Measurements from ENCODE around the gene PIMREG.
A peak's percentile ranks its signal among the peaks of the same experiment; 100 is the strongest.

PIMREG gene

DNA sequence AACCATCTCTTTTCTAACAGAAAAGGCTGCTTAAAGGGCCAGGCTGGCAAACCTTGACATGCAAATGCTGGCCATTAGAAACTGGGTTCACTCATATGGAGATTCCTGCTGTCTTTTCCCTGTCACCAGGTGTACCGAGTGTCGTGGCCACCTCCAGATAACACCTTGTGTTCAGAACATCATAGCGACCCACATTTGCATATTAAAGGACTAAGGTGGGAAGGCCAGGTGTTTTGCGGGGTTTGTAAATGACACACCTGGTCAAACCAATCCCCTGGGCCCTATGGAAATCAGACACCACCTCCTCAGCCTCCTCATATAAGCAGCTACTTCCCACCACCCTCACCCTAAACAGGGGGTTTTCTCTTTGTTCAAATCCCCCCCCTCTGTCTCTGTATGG lies 6.8 kb upstream of the PIMREG start:
- Histone ChIP-seq H3K9me3 (ENCODE audit: control insufficient read depth, low read length) (no peaks in the 10 kb centered on the region), H3K27me3 (replicated peaks; ENCODE audit: control insufficient read depth, insufficient read depth, low read length, poor library complexity, severe bottlenecking) (no peaks in the 10 kb centered on the region), H3K36me3 (ENCODE audit: control insufficient read depth, insufficient read depth, low read length) (no peaks in the 10 kb centered on the region), H3K4me1 (ENCODE audit: control insufficient read depth, insufficient read depth, low read length, poor library complexity, severe bottlenecking) (no peaks in the 10 kb centered on the region), H3K4me3 (ENCODE audit: insufficient read depth, low read depth, low read length, poor library complexity, severe bottlenecking) (no peak overlapping the region), H3K27ac (ENCODE audit: insufficient read depth, low read length, poor library complexity, severe bottlenecking) (no peak overlapping the region)
- no peak for DNase-seq

DNA sequence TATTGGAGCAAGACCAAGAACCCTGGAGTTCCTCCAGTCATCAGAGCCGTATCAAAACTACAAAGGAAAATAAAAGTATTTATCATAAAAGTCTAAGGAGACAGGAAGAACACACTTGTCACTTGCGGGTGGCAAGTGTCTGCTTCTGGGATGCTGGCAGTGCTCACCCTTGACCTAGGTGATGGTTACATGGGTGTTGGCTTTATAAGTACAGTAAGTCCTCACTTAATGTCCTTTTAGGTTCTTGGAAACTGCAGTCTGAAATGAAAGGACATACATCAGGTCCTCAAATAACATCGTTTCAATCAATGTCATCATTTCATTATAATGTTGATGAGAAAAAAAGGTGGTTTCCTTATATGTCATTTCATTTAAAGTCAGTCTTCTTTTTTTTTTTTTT lies 6.3 kb upstream of the PIMREG start:
- no peak for DNase-seq
- H3K36me3 ChIP-seq (ENCODE audit: control insufficient read depth, insufficient read depth, low read length) = no peaks in the 10 kb centered on the region
- no peak overlapping the region for H3K4me3 ChIP-seq (ENCODE audit: insufficient read depth, low read depth, low read length, poor library complexity, severe bottlenecking)
- H3K27me3 ChIP-seq (replicated peaks; ENCODE audit: control insufficient read depth, insufficient read depth, low read length, poor library complexity, severe bottlenecking) = no peaks in the 10 kb centered on the region
- H3K27ac ChIP-seq (ENCODE audit: insufficient read depth, low read length, poor library complexity, severe bottlenecking) = no peak overlapping the region
- H3K4me1 ChIP-seq (ENCODE audit: control insufficient read depth, insufficient read depth, low read length, poor library complexity, severe bottlenecking) = no peaks in the 10 kb centered on the region
- no peaks in the 10 kb centered on the region for H3K9me3 ChIP-seq (ENCODE audit: control insufficient read depth, low read length)

DNA sequence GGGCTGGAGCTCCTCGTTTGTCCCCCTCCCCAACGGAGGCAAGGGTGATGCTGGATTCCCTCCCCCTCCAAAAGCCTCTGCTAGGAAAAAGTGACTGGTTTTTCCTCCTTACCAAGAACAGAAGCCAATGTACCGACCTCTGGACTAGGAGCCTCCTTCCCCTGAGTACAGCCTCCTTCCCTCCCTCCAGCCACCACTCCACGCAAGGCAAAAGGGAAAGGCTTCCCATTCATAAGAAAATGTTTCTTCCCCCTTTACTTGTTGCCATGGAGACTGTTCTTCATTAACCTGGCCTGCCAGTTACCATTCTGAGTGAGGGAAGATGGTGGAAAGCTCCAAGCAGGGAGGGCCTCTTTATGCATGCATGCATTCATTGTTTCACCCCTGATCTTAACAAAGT lies 4.3 kb upstream of the PIMREG start:
- no peaks in the 10 kb centered on the region for H3K9me3 ChIP-seq (ENCODE audit: control insufficient read depth, low read length)
- H3K27me3 ChIP-seq (replicated peaks; ENCODE audit: control insufficient read depth, insufficient read depth, low read length, poor library complexity, severe bottlenecking) = no peaks in the 10 kb centered on the region
- H3K4me3 ChIP-seq (ENCODE audit: insufficient read depth, low read depth, low read length, poor library complexity, severe bottlenecking) = no peak overlapping the region
- DNase-seq = no peak
- no peaks in the 10 kb centered on the region for H3K36me3 ChIP-seq (ENCODE audit: control insufficient read depth, insufficient read depth, low read length)
- no peak overlapping the region for H3K27ac ChIP-seq (ENCODE audit: insufficient read depth, low read length, poor library complexity, severe bottlenecking)
- H3K4me1 ChIP-seq (ENCODE audit: control insufficient read depth, insufficient read depth, low read length, poor library complexity, severe bottlenecking) = peaks cover 13% of the 10 kb centered on the region

GRCh38 chr17:6442775-6443174 lies 1.5 kb upstream of the PIMREG start:
- Histone ChIP-seq H3K9me3 (ENCODE audit: control insufficient read depth, low read length) (no peaks in the 10 kb centered on the region), H3K36me3 (ENCODE audit: control insufficient read depth, insufficient read depth, low read length) (no peaks in the 10 kb centered on the region), H3K4me1 (ENCODE audit: control insufficient read depth, insufficient read depth, low read length, poor library complexity, severe bottlenecking) (peaks cover 13% of the 10 kb centered on the region), H3K4me3 (ENCODE audit: insufficient read depth, low read depth, low read length, poor library complexity, severe bottlenecking) (no peak overlapping the region), H3K27ac (ENCODE audit: insufficient read depth, low read length, poor library complexity, severe bottlenecking) (no peak overlapping the region), H3K27me3 (replicated peaks; ENCODE audit: control insufficient read depth, insufficient read depth, low read length, poor library complexity, severe bottlenecking) (no peaks in the 10 kb centered on the region)
- no peak for DNase-seq

DNA sequence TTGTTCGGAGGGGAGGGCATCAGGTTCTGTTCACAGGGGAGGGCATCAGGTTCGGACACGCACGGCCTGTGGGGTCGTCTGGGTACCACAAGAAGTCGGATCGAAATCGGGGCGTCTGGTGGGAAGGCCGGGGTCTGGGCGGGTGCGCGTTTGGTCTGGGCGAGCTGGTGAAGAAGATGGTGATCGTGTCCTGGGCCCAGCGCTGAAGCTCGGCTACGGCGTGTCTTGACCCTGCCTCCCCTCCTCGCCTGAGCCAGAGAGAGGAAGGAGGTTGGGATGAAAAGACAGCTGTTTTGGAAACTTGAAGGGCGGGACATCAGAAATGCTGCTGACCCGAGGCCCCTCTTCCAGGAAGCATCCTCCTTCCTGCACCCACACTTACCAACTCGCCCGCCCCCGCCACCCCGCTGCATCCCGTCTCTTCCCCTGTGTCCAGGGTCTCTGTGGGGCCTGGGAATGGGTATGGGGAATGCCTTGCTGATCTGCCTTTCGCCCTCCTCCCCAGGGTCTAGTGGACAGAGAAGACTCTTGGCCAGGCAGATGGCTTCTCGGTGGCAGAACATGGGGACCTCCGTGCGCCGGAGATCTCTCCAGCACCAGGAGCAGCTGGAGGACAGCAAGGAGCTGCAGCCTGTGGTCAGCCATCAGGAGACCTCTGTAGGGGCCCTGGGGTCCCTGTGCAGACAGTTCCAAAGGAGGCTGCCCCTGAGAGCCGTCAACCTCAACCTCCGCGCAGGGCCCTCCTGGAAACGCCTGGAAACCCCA lies 498 bp downstream of the PIMREG start:
- Histone ChIP-seq H3K27ac (ENCODE audit: insufficient read depth, low read length, poor library complexity, severe bottlenecking) (no peak overlapping the region), H3K36me3 (ENCODE audit: control insufficient read depth, insufficient read depth, low read length) (no peaks in the 10 kb centered on the region), H3K27me3 (replicated peaks; ENCODE audit: control insufficient read depth, insufficient read depth, low read length, poor library complexity, severe bottlenecking) (no peaks in the 10 kb centered on the region), H3K4me3 (ENCODE audit: insufficient read depth, low read depth, low read length, poor library complexity, severe bottlenecking) (peak overlapping the region; percentile 56), H3K4me1 (ENCODE audit: control insufficient read depth, insufficient read depth, low read length, poor library complexity, severe bottlenecking) (peaks cover 13% of the 10 kb centered on the region), H3K9me3 (ENCODE audit: control insufficient read depth, low read length) (no peaks in the 10 kb centered on the region)
- DNase-seq = no peak

GRCh38 chr17:6446516-6447100 lies 2.4 kb downstream of the PIMREG start:
- Histone ChIP-seq H3K27ac (ENCODE audit: insufficient read depth, low read length, poor library complexity, severe bottlenecking) (no peak overlapping the region), H3K4me1 (ENCODE audit: control insufficient read depth, insufficient read depth, low read length, poor library complexity, severe bottlenecking) (peaks cover 13% of the 10 kb centered on the region), H3K36me3 (ENCODE audit: control insufficient read depth, insufficient read depth, low read length) (no peaks in the 10 kb centered on the region), H3K9me3 (ENCODE audit: control insufficient read depth, low read length) (no peaks in the 10 kb centered on the region), H3K27me3 (replicated peaks; ENCODE audit: control insufficient read depth, insufficient read depth, low read length, poor library complexity, severe bottlenecking) (no peaks in the 10 kb centered on the region), H3K4me3 (ENCODE audit: insufficient read depth, low read depth, low read length, poor library complexity, severe bottlenecking) (no peak overlapping the region)
- DNase-seq = no peak

DNA sequence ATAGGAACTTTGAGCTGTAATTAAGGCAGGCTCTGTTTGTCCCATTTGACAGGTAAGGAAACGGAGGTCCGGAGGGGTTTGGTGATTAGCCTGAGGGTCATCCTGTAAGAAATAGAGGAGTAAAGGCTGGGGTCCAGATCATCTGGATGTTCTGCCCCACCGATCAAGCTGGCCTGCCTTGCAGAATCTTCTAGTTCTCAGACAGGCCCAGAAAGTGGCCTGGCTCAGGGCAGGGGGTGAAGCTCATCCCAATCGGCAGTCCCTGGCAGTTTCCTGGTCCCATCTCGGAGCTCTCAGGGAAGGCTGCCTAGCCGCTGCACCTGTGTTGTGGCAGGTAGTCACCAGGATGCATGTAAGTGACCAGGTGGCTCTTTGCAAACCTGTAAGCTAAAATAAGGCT lies 4.2 kb downstream of the PIMREG start:
- Histone ChIP-seq H3K4me1 (ENCODE audit: control insufficient read depth, insufficient read depth, low read length, poor library complexity, severe bottlenecking) (peaks cover 10% of the 10 kb centered on the region), H3K9me3 (ENCODE audit: control insufficient read depth, low read length) (no peaks in the 10 kb centered on the region), H3K27ac (ENCODE audit: insufficient read depth, low read length, poor library complexity, severe bottlenecking) (no peak overlapping the region), H3K27me3 (replicated peaks; ENCODE audit: control insufficient read depth, insufficient read depth, low read length, poor library complexity, severe bottlenecking) (no peaks in the 10 kb centered on the region), H3K36me3 (ENCODE audit: control insufficient read depth, insufficient read depth, low read length) (no peaks in the 10 kb centered on the region), H3K4me3 (ENCODE audit: insufficient read depth, low read depth, low read length, poor library complexity, severe bottlenecking) (no peak overlapping the region)
- no peak for DNase-seq

- H3K9me3 ChIP-seq (ENCODE audit: control insufficient read depth, low read length) = no peaks in the 10 kb centered on the region
- H3K27me3 ChIP-seq (replicated peaks; ENCODE audit: control insufficient read depth, insufficient read depth, low read length, poor library complexity, severe bottlenecking) = no peaks in the 10 kb centered on the region
- no peaks in the 10 kb centered on the region for H3K36me3 ChIP-seq (ENCODE audit: control insufficient read depth, insufficient read depth, low read length)
- DNase-seq = no peak
- peaks cover 4% of the 10 kb centered on the region for H3K4me1 ChIP-seq (ENCODE audit: control insufficient read depth, insufficient read depth, low read length, poor library complexity, severe bottlenecking)
- no peak overlapping the region for H3K27ac ChIP-seq (ENCODE audit: insufficient read depth, low read length, poor library complexity, severe bottlenecking)
- no peak overlapping the region for H3K4me3 ChIP-seq (ENCODE audit: insufficient read depth, low read depth, low read length, poor library complexity, severe bottlenecking)
These were observed 5.1 kb downstream of the PIMREG start for GRCh38 chr17:6449307-6449706.

- H3K4me1 ChIP-seq (ENCODE audit: control insufficient read depth, insufficient read depth, low read length, poor library complexity, severe bottlenecking) = peaks cover 6% of the 10 kb centered on the region
- H3K4me3 ChIP-seq (ENCODE audit: insufficient read depth, low read depth, low read length, poor library complexity, severe bottlenecking) = no peak overlapping the region
- DNase-seq = no peak
- no peak overlapping the region for H3K27ac ChIP-seq (ENCODE audit: insufficient read depth, low read length, poor library complexity, severe bottlenecking)
- H3K9me3 ChIP-seq (ENCODE audit: control insufficient read depth, low read length) = no peaks in the 10 kb centered on the region
- no peaks in the 10 kb centered on the region for H3K27me3 ChIP-seq (replicated peaks; ENCODE audit: control insufficient read depth, insufficient read depth, low read length, poor library complexity, severe bottlenecking)
- no peaks in the 10 kb centered on the region for H3K36me3 ChIP-seq (ENCODE audit: control insufficient read depth, insufficient read depth, low read length)
These were observed 6.9 kb downstream of the PIMREG start for GRCh38 chr17:6450926-6451832.

Measured in effector memory CD4-positive, alpha-beta T cell (primary cell).